SK-N-SH treated with all-trans-retinoic acid at 6 μM for 48 hours (cell line): ENCODE measurements around the gene CACNA2D2.

Experiments
- ATAC-seq: fragments of 200-7000 bp; cut with Tn5 transposase; 3 replicates; pipeline ENCODE4 v1.9.1; 2020; ENCODE audit warnings: mild to moderate bottlenecking, moderate library complexity
- ARNTL ChIP-seq: fragments of 450-650 bp; formaldehyde crosslinking; IDR thresholded peaks from 2 replicates; pipeline ENCODE4 v1.5.0; 2020; ENCODE audit warnings: low read depth, mild to moderate bottlenecking, moderate library complexity, borderline replicate concordance
- BACH2 ChIP-seq: fragments of 250-450 bp; sonication (Bioruptor Pico); IDR thresholded peaks from 2 replicates; pipeline ENCODE4 v1.9.0; 2021; ENCODE audit warnings: mild to moderate bottlenecking, borderline replicate concordance
- CSDC2 ChIP-seq: fragments of 250-450 bp; sonication (Bioruptor Pico); IDR thresholded peaks from 2 replicates; pipeline ENCODE4 v1.5.0; 2020; ENCODE audit warnings: mild to moderate bottlenecking, moderate library complexity
- ESRRG ChIP-seq: fragments of 250-450 bp; sonication (Bioruptor Pico); IDR thresholded peaks from 2 replicates; pipeline ENCODE4 v1.6.1; 2021; ENCODE audit warnings: mild to moderate bottlenecking
- GLIS3 ChIP-seq: fragments of 250-450 bp; sonication (Bioruptor Pico); IDR thresholded peaks from 2 replicates; pipeline ENCODE4 v1.5.0; 2020; ENCODE audit warnings: mild to moderate bottlenecking, moderate library complexity
- ISL1 ChIP-seq: fragments of 250-450 bp; sonication (Bioruptor Pico); IDR thresholded peaks from 2 replicates; pipeline ENCODE4 v2.1.2; 2022; ENCODE audit warnings: mild to moderate bottlenecking, moderate library complexity
- OSR1 ChIP-seq: fragments of 250-450 bp; sonication (Bioruptor Pico); IDR thresholded peaks from 2 replicates; pipeline ENCODE4 v1.8.0; 2022; ENCODE audit warnings: moderate library complexity, mild to moderate bottlenecking, inconsistent platforms
- PPARA ChIP-seq: fragments of 250-450 bp; sonication (Bioruptor Pico); IDR thresholded peaks from 2 replicates; pipeline ENCODE4 v1.5.0; 2020; ENCODE audit warnings: mild to moderate bottlenecking, borderline replicate concordance
- RARB ChIP-seq: fragments of 250-450 bp; sonication (Bioruptor Pico); IDR thresholded peaks from 2 replicates; pipeline ENCODE4 v1.8.0; 2021; ENCODE audit warnings: mild to moderate bottlenecking, moderate library complexity
- SNAI2 ChIP-seq: fragments of 250-450 bp; sonication (Bioruptor Pico); IDR thresholded peaks from 2 replicates; pipeline ENCODE4 v1.5.0; 2020; ENCODE audit warnings: mild to moderate bottlenecking, moderate library complexity
- TCF4 ChIP-seq: fragments of 250-450 bp; sonication (Bioruptor Pico); IDR thresholded peaks from 2 replicates; pipeline ENCODE4 v1.8.0; 2021; ENCODE audit warnings: mild to moderate bottlenecking, moderate library complexity, borderline replicate concordance
- TOX ChIP-seq: fragments of 250-450 bp; sonication (Bioruptor Pico); IDR thresholded peaks from 2 replicates; pipeline ENCODE4 v1.8.0; 2021; ENCODE audit warnings: mild to moderate bottlenecking, moderate library complexity, borderline replicate concordance
- ZC3H10 ChIP-seq: fragments of 250-450 bp; sonication (Bioruptor Pico); IDR thresholded peaks from 2 replicates; pipeline ENCODE4 v1.5.1; 2021; ENCODE audit warnings: mild to moderate bottlenecking, moderate library complexity
- ZFP3 ChIP-seq: fragments of 250-450 bp; sonication (Bioruptor Pico); IDR thresholded peaks from 2 replicates; pipeline ENCODE4 v1.5.0; 2020; ENCODE audit warnings: mild to moderate bottlenecking, moderate library complexity
- ZNF565 ChIP-seq: fragments of 450-650 bp; formaldehyde crosslinking; conservative IDR thresholded peaks from 2 replicates; pipeline ENCODE4 v1.5.0; 2020; ENCODE audit warnings: low read depth, mild to moderate bottlenecking, moderate library complexity
- ZNF70 ChIP-seq: fragments of 450-650 bp; formaldehyde crosslinking; IDR thresholded peaks from 2 replicates; pipeline ENCODE4 v1.5.0; 2020; ENCODE audit warnings: mild to moderate bottlenecking, moderate library complexity
- ZNF8 ChIP-seq: fragments of 450-650 bp; formaldehyde crosslinking; IDR thresholded peaks from 2 replicates; pipeline ENCODE4 v1.5.0; 2020; ENCODE audit warnings: mild to moderate bottlenecking, moderate library complexity
- TF ChIP-seq, protein P1 (sequence below): fragments of 250-450 bp; sonication (Bioruptor Pico); IDR thresholded peaks from 2 replicates; pipeline ENCODE4 v1.8.0; 2021; ENCODE audit warnings: low read depth, mild to moderate bottlenecking, moderate library complexity, borderline replicate concordance
- TF ChIP-seq, protein P2 (sequence below): fragments of 250-450 bp; sonication (Bioruptor Pico); IDR thresholded peaks from 2 replicates; pipeline ENCODE4 v1.5.1; 2021; ENCODE audit warnings: mild to moderate bottlenecking, moderate library complexity
- TF ChIP-seq, protein P3 (sequence below): fragments of 250-450 bp; sonication (Bioruptor Pico); IDR thresholded peaks from 2 replicates; pipeline ENCODE4 v1.5.1; 2020; ENCODE audit warnings: low read depth, mild to moderate bottlenecking, moderate library complexity
- TF ChIP-seq, protein P4 (sequence below): fragments of 250-450 bp; sonication (Bioruptor Pico); IDR thresholded peaks from 2 replicates; pipeline ENCODE4 v1.8.0; 2020; ENCODE audit warnings: mild to moderate bottlenecking, moderate library complexity, borderline replicate concordance
- TF ChIP-seq, protein P5 (sequence below): fragments of 250-450 bp; sonication (Bioruptor Pico); IDR thresholded peaks from 2 replicates; pipeline ENCODE4 v1.5.0; 2020; ENCODE audit warnings: mild to moderate bottlenecking, moderate library complexity

CACNA2D2 gene

DNA sequence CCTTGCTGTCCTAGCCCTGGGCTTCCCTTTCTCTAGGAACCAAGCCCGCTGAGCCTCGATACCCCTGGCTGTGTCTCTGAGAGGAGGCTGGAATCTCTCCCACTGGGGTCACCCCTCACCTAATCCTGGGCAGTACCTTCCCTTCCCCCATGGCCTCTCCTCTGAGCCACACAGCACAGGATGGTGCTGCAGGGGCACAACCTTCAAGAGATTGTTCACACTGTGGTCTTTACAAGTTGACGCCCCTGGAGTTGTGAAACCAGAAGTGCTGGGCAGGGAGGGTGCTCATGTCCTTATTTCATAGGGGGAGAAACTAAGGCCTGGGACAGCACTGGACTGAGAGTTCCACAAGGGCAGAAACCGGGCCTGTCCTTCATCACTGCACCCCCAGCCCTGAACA is 73.2 kb downstream of the CACNA2D2 start:
- no peak for ATAC-seq
- TF ChIP-seq ZNF8 (CRISPR knock-in tag) = no peak
- TF ChIP-seq ISL1 (CRISPR knock-in tag) = no peak
- TF ChIP-seq, protein P1, sequence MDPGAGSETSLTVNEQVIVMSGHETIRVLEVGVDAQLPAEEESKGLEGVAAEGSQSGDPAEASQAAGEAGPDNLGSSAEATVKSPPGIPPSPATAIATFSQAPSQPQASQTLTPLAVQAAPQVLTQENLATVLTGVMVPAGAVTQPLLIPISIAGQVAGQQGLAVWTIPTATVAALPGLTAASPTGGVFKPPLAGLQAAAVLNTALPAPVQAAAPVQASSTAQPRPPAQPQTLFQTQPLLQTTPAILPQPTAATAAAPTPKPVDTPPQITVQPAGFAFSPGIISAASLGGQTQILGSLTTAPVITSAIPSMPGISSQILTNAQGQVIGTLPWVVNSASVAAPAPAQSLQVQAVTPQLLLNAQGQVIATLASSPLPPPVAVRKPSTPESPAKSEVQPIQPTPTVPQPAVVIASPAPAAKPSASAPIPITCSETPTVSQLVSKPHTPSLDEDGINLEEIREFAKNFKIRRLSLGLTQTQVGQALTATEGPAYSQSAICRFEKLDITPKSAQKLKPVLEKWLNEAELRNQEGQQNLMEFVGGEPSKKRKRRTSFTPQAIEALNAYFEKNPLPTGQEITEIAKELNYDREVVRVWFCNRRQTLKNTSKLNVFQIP = no peak
- TF ChIP-seq OSR1 (CRISPR knock-in tag) = no peak
- no peak for TF ChIP-seq TCF4 (CRISPR knock-in tag)
- TF ChIP-seq, protein P2, sequence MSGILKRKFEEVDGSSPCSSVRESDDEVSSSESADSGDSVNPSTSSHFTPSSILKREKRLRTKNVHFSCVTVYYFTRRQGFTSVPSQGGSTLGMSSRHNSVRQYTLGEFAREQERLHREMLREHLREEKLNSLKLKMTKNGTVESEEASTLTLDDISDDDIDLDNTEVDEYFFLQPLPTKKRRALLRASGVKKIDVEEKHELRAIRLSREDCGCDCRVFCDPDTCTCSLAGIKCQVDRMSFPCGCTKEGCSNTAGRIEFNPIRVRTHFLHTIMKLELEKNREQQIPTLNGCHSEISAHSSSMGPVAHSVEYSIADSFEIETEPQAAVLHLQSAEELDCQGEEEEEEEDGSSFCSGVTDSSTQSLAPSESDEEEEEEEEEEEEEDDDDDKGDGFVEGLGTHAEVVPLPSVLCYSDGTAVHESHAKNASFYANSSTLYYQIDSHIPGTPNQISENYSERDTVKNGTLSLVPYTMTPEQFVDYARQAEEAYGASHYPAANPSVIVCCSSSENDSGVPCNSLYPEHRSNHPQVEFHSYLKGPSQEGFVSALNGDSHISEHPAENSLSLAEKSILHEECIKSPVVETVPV (CRISPR knock-in tag) = no peak
- TF ChIP-seq ZNF70 (CRISPR knock-in tag) = no peak
- TF ChIP-seq, protein P3, sequence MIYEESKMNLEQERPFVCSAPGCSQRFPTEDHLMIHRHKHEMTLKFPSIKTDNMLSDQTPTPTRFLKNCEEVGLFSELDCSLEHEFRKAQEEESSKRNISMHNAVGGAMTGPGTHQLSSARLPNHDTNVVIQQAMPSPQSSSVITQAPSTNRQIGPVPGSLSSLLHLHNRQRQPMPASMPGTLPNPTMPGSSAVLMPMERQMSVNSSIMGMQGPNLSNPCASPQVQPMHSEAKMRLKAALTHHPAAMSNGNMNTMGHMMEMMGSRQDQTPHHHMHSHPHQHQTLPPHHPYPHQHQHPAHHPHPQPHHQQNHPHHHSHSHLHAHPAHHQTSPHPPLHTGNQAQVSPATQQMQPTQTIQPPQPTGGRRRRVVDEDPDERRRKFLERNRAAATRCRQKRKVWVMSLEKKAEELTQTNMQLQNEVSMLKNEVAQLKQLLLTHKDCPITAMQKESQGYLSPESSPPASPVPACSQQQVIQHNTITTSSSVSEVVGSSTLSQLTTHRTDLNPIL = no peak
- TF ChIP-seq SNAI2 (CRISPR knock-in tag) = no peak
- no peak for TF ChIP-seq RARB (CRISPR knock-in tag)
- no peak for TF ChIP-seq TOX (CRISPR knock-in tag)
- TF ChIP-seq, protein P4, sequence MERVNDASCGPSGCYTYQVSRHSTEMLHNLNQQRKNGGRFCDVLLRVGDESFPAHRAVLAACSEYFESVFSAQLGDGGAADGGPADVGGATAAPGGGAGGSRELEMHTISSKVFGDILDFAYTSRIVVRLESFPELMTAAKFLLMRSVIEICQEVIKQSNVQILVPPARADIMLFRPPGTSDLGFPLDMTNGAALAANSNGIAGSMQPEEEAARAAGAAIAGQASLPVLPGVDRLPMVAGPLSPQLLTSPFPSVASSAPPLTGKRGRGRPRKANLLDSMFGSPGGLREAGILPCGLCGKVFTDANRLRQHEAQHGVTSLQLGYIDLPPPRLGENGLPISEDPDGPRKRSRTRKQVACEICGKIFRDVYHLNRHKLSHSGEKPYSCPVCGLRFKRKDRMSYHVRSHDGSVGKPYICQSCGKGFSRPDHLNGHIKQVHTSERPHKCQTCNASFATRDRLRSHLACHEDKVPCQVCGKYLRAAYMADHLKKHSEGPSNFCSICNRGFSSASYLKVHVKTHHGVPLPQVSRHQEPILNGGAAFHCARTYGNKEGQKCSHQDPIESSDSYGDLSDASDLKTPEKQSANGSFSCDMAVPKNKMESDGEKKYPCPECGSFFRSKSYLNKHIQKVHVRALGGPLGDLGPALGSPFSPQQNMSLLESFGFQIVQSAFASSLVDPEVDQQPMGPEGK (CRISPR knock-in tag) = no peak
- no peak for TF ChIP-seq ESRRG
- no peak for TF ChIP-seq CSDC2 (CRISPR knock-in tag)
- TF ChIP-seq ZFP3 (CRISPR knock-in tag) = no peak

DNA sequence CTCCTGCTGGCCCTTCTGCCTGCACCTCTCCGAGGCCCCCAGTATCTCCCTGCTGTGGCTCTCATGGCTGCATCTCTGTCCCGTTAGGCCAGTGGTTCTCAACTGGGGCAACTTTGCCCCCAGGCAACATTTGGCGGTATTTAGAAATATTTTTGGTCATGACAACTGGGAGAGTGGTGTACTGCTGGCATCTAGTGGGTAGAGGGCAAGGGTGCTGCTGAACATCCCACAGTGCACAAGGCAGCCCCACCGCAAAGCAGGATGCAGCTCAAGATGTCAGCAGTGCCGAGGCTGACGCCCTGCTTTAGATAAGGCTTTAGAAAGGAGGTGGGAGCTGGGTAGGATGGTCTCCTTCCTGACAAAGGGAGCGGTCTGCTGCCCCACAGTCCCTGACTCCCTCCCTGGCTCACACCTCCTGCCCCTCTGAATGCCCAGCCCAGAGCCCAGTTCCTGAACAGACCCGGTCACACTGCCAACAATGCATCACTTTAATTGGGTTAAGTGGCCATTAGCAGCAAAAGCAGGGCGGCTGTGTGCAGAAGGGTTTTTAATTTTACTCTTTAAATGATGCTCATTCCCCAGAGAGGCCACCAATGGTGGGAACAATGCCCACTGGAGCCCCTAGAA is 75.3 kb downstream of the CACNA2D2 start:
- TF ChIP-seq ZNF8 (CRISPR knock-in tag) (no peak), ZNF70 (CRISPR knock-in tag) (peak; percentile 64; the same call in 1 of the 2 replicates), ISL1 (CRISPR knock-in tag) (peak; percentile 90), TCF4 (CRISPR knock-in tag) (peak; percentile 90)
- TF ChIP-seq, protein P5, sequence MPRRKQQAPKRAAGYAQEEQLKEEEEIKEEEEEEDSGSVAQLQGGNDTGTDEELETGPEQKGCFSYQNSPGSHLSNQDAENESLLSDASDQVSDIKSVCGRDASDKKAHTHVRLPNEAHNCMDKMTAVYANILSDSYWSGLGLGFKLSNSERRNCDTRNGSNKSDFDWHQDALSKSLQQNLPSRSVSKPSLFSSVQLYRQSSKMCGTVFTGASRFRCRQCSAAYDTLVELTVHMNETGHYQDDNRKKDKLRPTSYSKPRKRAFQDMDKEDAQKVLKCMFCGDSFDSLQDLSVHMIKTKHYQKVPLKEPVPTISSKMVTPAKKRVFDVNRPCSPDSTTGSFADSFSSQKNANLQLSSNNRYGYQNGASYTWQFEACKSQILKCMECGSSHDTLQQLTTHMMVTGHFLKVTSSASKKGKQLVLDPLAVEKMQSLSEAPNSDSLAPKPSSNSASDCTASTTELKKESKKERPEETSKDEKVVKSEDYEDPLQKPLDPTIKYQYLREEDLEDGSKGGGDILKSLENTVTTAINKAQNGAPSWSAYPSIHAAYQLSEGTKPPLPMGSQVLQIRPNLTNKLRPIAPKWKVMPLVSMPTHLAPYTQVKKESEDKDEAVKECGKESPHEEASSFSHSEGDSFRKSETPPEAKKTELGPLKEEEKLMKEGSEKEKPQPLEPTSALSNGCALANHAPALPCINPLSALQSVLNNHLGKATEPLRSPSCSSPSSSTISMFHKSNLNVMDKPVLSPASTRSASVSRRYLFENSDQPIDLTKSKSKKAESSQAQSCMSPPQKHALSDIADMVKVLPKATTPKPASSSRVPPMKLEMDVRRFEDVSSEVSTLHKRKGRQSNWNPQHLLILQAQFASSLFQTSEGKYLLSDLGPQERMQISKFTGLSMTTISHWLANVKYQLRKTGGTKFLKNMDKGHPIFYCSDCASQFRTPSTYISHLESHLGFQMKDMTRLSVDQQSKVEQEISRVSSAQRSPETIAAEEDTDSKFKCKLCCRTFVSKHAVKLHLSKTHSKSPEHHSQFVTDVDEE (CRISPR knock-in tag) = peak; percentile 70; the same call in 1 of the 2 replicates
- TF ChIP-seq, all 23 proteins: peak for 4
- ATAC-seq = peak; percentile 76

DNA sequence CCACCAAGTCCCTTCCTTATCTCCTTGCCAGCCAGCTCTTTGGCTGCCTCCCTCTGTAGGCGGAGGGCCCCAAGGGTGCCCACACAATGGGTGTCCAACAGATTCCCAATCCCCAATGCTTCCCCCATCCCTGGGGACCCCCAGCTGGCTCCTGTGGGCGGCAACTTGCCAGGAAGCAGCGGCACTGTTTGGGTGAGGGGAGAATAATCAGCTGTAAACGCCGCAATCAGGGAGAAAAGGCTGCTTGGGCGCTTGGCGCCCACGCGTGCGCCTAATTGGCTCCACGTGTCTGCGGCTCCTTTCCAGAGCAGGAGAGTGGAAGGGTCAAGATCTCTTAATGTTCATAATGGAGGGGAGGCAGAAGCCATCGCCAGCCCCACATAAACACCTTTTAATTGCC is 76.2 kb downstream of the CACNA2D2 start:
- ATAC-seq = no peak
- TF ChIP-seq TOX (CRISPR knock-in tag) (no peak), ZC3H10 (no peak), ARNTL (CRISPR knock-in tag) (no peak), BACH2 (CRISPR knock-in tag) (no peak), ZFP3 (CRISPR knock-in tag) (no peak), ZNF70 (CRISPR knock-in tag) (no peak), ZNF565 (CRISPR knock-in tag) (no peak), TCF4 (CRISPR knock-in tag) (no peak), CSDC2 (CRISPR knock-in tag) (no peak), ZNF8 (CRISPR knock-in tag) (no peak), RARB (CRISPR knock-in tag) (no peak), PPARA (CRISPR knock-in tag) (no peak), GLIS3 (CRISPR knock-in tag) (no peak), ESRRG (no peak), SNAI2 (CRISPR knock-in tag) (no peak)
- TF ChIP-seq, protein P3 = no peak
- TF ChIP-seq, protein P4 (CRISPR knock-in tag) = no peak
- TF ChIP-seq, protein P2 (CRISPR knock-in tag) = no peak
